SW480 (cell line): ENCODE data around the gene ODF2.
A peak's percentile ranks its signal among the peaks of the same experiment; 100 is the strongest.
"Not testable (repeated sequence)": the region's sequence is repeated elsewhere in the genome, so short reads cannot be mapped to it uniquely, and the experiment has no call there.

Experiments
- DNase-seq: peaks from one replicate; pipeline ENCODE4 v3.0.0-alpha.2; 2016; ENCODE audit warnings: low spot score

Gene ODF2

GRCh38 chr9:128455849-128456612, at the start of gene ODF2:
Gene ODF2, plus strand, starts transcription at chr9:128456006. Its CDS starts 86 bp downstream, at chr9:128456092.
- peak; percentile 95 for DNase-seq

GRCh38 chr9:128406848-128407391, 48.9 kb upstream of the ODF2 start:
- peak; percentile 28 for DNase-seq

GRCh38 chr9:128408963-128409431, 46.8 kb upstream of the ODF2 start:
- no peak for DNase-seq

- DNase-seq, result no peak
These were observed 46.4 kb upstream of the ODF2 start for GRCh38 chr9:128409450-128409849.

- no peak for DNase-seq
These were observed 45.8 kb upstream of the ODF2 start for GRCh38 chr9:128409978-128410377.

- no peak for DNase-seq
These were observed 44.3 kb upstream of the ODF2 start for GRCh38 chr9:128411364-128412119.

GRCh38 chr9:128412120-128412790, 43.6 kb upstream of the ODF2 start:
- no peak for DNase-seq

GRCh38 chr9:128413728-128414127, 42.1 kb upstream of the ODF2 start:
- DNase-seq, result not testable (repeated sequence)

- DNase-seq, result no peak
These were observed 41.3 kb upstream of the ODF2 start for GRCh38 chr9:128414461-128414860.

GRCh38 chr9:128415281-128415680, 40.5 kb upstream of the ODF2 start:
- no peak for DNase-seq

- DNase-seq, result no peak
These were observed 39.8 kb upstream of the ODF2 start for GRCh38 chr9:128416014-128416413.

- no peak for DNase-seq
These were observed 39.3 kb upstream of the ODF2 start for GRCh38 chr9:128416432-128417019.

GRCh38 chr9:128419061-128419925, 36.5 kb upstream of the ODF2 start:
- no peak for DNase-seq

- DNase-seq, result peak; percentile 67
These were observed 35.7 kb upstream of the ODF2 start for GRCh38 chr9:128420060-128420650.

- DNase-seq, result peak; percentile 48
These were observed 34.9 kb upstream of the ODF2 start, which contains the start of gene CERCAM for GRCh38 chr9:128420651-128421481. Gene CERCAM, plus strand, starts transcription at chr9:128420857. Its CDS starts 21 bp downstream, at chr9:128420878.

GRCh38 chr9:128421482-128421996, 34.3 kb upstream of the ODF2 start:
- no peak for DNase-seq

- not testable (repeated sequence) for DNase-seq
These were observed 33.6 kb upstream of the ODF2 start for GRCh38 chr9:128422022-128422782.

- no peak for DNase-seq
These were observed 33.0 kb upstream of the ODF2 start for GRCh38 chr9:128422783-128423150.

GRCh38 chr9:128423356-128423755, 32.5 kb upstream of the ODF2 start:
- not testable (repeated sequence) for DNase-seq
